ENCODE data around the gene RALGPS1. TPM values are rescaled to one million over a fixed set of nuclear protein-coding genes. Genes with fewer than 3 reads are reported as not detected.

RALGPS1 gene
- polyA plus RNA-seq, 4 donors, result 16.6 to 53.3 (median 26.8) TPM

GRCh38 chr9:127081250-127082185 lies 166.9 kb downstream of the RALGPS1 start:
- FAIRE-seq (no peak), DNase-seq (no peak)
- Histone ChIP-seq H3K4me3 (ENCODE audit: low read depth in 1 of 3, low read length in 3 of 3) (no peak overlapping the region), H3K9me3 (ENCODE audit: control insufficient read depth in 2 of 2, insufficient read depth in 1 of 2, low read depth in 1 of 2, low read length in 1 of 2) (no peaks in the 10 kb centered on the region), H3K27ac (ENCODE audit: low read depth in 1 of 3, low read length in 2 of 3) (no peak overlapping the region), H3K36me3 (ENCODE audit: control insufficient read depth in 3 of 3, insufficient read depth in 2 of 3, low read depth in 1 of 3, low read length in 3 of 3) (peaks cover 0 to 42% (median 14%) of the 10 kb centered on the region in 3 donors), H3K27me3 (ENCODE audit: control insufficient read depth in 3 of 3, insufficient read depth in 3 of 3, low read length in 3 of 3) (no peaks in the 10 kb centered on the region), H3K4me1 (ENCODE audit: control insufficient read depth in 3 of 3, insufficient read depth in 2 of 3, low read depth in 1 of 3, low read length in 2 of 3) (peaks cover 0 to 4% (median 0%) of the 10 kb centered on the region in 3 donors)
- WGBS, 3 donors, result 89 to 98% (median 91%) methylated on average over 8 of the region's 8 CpGs

- H3K4me1 ChIP-seq (ENCODE audit: control insufficient read depth in 3 of 3, insufficient read depth in 2 of 3, low read depth in 1 of 3, low read length in 2 of 3), result no peaks in the 10 kb centered on the region
- DNase-seq (no peak), FAIRE-seq (no peak)
- WGBS, 3 donors, result 86 to 91% (median 91%) methylated on average over 5 of the region's 5 CpGs
- H3K9me3 ChIP-seq (ENCODE audit: control insufficient read depth in 2 of 2, insufficient read depth in 1 of 2, low read depth in 1 of 2, low read length in 1 of 2), result no peaks in the 10 kb centered on the region
- no peak overlapping the region for H3K4me3 ChIP-seq (ENCODE audit: low read depth in 1 of 3, low read length in 3 of 3)
- no peaks in the 10 kb centered on the region for H3K27me3 ChIP-seq (ENCODE audit: control insufficient read depth in 3 of 3, insufficient read depth in 3 of 3, low read length in 3 of 3)
- H3K27ac ChIP-seq (ENCODE audit: low read depth in 1 of 3, low read length in 2 of 3), result no peak overlapping the region
- H3K36me3 ChIP-seq (ENCODE audit: control insufficient read depth in 3 of 3, insufficient read depth in 2 of 3, low read depth in 1 of 3, low read length in 3 of 3), result peaks cover 2 to 45% (median 18%) of the 10 kb centered on the region in 3 donors
Observed at GRCh38 chr9:127083138-127083980, 168.8 kb downstream of the RALGPS1 start.

GRCh38 chr9:127084076-127085039 lies 169.8 kb downstream of the RALGPS1 start:
- Histone ChIP-seq H3K4me1 (ENCODE audit: control insufficient read depth in 3 of 3, insufficient read depth in 2 of 3, low read depth in 1 of 3, low read length in 2 of 3) (no peaks in the 10 kb centered on the region), H3K27ac (ENCODE audit: low read depth in 1 of 3, low read length in 2 of 3) (no peak overlapping the region), H3K9me3 (ENCODE audit: control insufficient read depth in 2 of 2, insufficient read depth in 1 of 2, low read depth in 1 of 2, low read length in 1 of 2) (no peaks in the 10 kb centered on the region), H3K36me3 (ENCODE audit: control insufficient read depth in 3 of 3, insufficient read depth in 2 of 3, low read depth in 1 of 3, low read length in 3 of 3) (peaks cover 2 to 52% (median 18%) of the 10 kb centered on the region in 3 donors), H3K4me3 (ENCODE audit: low read depth in 1 of 3, low read length in 3 of 3) (no peak overlapping the region), H3K27me3 (ENCODE audit: control insufficient read depth in 3 of 3, insufficient read depth in 3 of 3, low read length in 3 of 3) (no peaks in the 10 kb centered on the region)
- WGBS, 3 donors, result 87 to 93% (median 88%) methylated on average over 11 to 12 of the region's 12 CpGs
- DNase-seq, result no peak
- FAIRE-seq, result no peak

- DNase-seq (no peak), FAIRE-seq (no peak)
- no peak overlapping the region for H3K27ac ChIP-seq (ENCODE audit: low read depth in 1 of 3, low read length in 2 of 3)
- no peaks in the 10 kb centered on the region for H3K27me3 ChIP-seq (ENCODE audit: control insufficient read depth in 3 of 3, insufficient read depth in 3 of 3, low read length in 3 of 3)
- H3K4me1 ChIP-seq (ENCODE audit: control insufficient read depth in 3 of 3, insufficient read depth in 2 of 3, low read depth in 1 of 3, low read length in 2 of 3), result no peaks in the 10 kb centered on the region
- peaks cover 2 to 60% (median 19%) of the 10 kb centered on the region in 3 donors for H3K36me3 ChIP-seq (ENCODE audit: control insufficient read depth in 3 of 3, insufficient read depth in 2 of 3, low read depth in 1 of 3, low read length in 3 of 3)
- H3K9me3 ChIP-seq (ENCODE audit: control insufficient read depth in 2 of 2, insufficient read depth in 1 of 2, low read depth in 1 of 2, low read length in 1 of 2), result no peaks in the 10 kb centered on the region
- WGBS, 3 donors, result 93 to 98% (median 97%) methylated on average over 2 of the region's 2 CpGs
- H3K4me3 ChIP-seq (ENCODE audit: low read depth in 1 of 3, low read length in 3 of 3), result no peak overlapping the region
Observed at GRCh38 chr9:127085186-127085585, 170.6 kb downstream of the RALGPS1 start.

- FAIRE-seq (no peak), DNase-seq (no peak)
- H3K27me3 ChIP-seq (ENCODE audit: control insufficient read depth in 3 of 3, insufficient read depth in 3 of 3, low read length in 3 of 3), result no peaks in the 10 kb centered on the region
- H3K36me3 ChIP-seq (ENCODE audit: control insufficient read depth in 3 of 3, insufficient read depth in 2 of 3, low read depth in 1 of 3, low read length in 3 of 3), result peaks cover 2 to 65% (median 23%) of the 10 kb centered on the region in 3 donors
- no peaks in the 10 kb centered on the region for H3K4me1 ChIP-seq (ENCODE audit: control insufficient read depth in 3 of 3, insufficient read depth in 2 of 3, low read depth in 1 of 3, low read length in 2 of 3)
- no peaks in the 10 kb centered on the region for H3K9me3 ChIP-seq (ENCODE audit: control insufficient read depth in 2 of 2, insufficient read depth in 1 of 2, low read depth in 1 of 2, low read length in 1 of 2)
- 93 to 98% (median 94%) methylated on average over 4 of the region's 4 CpGs for WGBS, 3 donors
- no peak overlapping the region for H3K27ac ChIP-seq (ENCODE audit: low read depth in 1 of 3, low read length in 2 of 3)
- no peak overlapping the region for H3K4me3 ChIP-seq (ENCODE audit: low read depth in 1 of 3, low read length in 3 of 3)
Observed at GRCh38 chr9:127086771-127087170, 172.2 kb downstream of the RALGPS1 start.

- 95 to 96% (median 95%) methylated on average over 6 of the region's 6 CpGs for WGBS, 3 donors
- Histone ChIP-seq H3K27ac (ENCODE audit: low read depth in 1 of 3, low read length in 2 of 3) (no peak overlapping the region), H3K9me3 (ENCODE audit: control insufficient read depth in 2 of 2, insufficient read depth in 1 of 2, low read depth in 1 of 2, low read length in 1 of 2) (no peaks in the 10 kb centered on the region), H3K36me3 (ENCODE audit: control insufficient read depth in 3 of 3, insufficient read depth in 2 of 3, low read depth in 1 of 3, low read length in 3 of 3) (peaks cover 2 to 64% (median 19%) of the 10 kb centered on the region in 3 donors), H3K4me3 (ENCODE audit: low read depth in 1 of 3, low read length in 3 of 3) (no peak overlapping the region), H3K4me1 (ENCODE audit: control insufficient read depth in 3 of 3, insufficient read depth in 2 of 3, low read depth in 1 of 3, low read length in 2 of 3) (no peaks in the 10 kb centered on the region), H3K27me3 (ENCODE audit: control insufficient read depth in 3 of 3, insufficient read depth in 3 of 3, low read length in 3 of 3) (no peaks in the 10 kb centered on the region)
- DNase-seq (no peak), FAIRE-seq (no peak)
Observed at GRCh38 chr9:127087411-127087810, 172.8 kb downstream of the RALGPS1 start.

- no peaks in the 10 kb centered on the region for H3K27me3 ChIP-seq (ENCODE audit: control insufficient read depth in 3 of 3, insufficient read depth in 3 of 3, low read length in 3 of 3)
- H3K4me1 ChIP-seq (ENCODE audit: control insufficient read depth in 3 of 3, insufficient read depth in 2 of 3, low read depth in 1 of 3, low read length in 2 of 3), result no peaks in the 10 kb centered on the region
- WGBS, 3 donors, result 91 to 96% (median 94%) methylated on average over 8 of the region's 8 CpGs
- H3K4me3 ChIP-seq (ENCODE audit: low read depth in 1 of 3, low read length in 3 of 3), result no peak overlapping the region
- H3K9me3 ChIP-seq (ENCODE audit: control insufficient read depth in 2 of 2, insufficient read depth in 1 of 2, low read depth in 1 of 2, low read length in 1 of 2), result no peaks in the 10 kb centered on the region
- no peak for DNase-seq
- peaks cover 2 to 67% (median 17%) of the 10 kb centered on the region in 3 donors for H3K36me3 ChIP-seq (ENCODE audit: control insufficient read depth in 3 of 3, insufficient read depth in 2 of 3, low read depth in 1 of 3, low read length in 3 of 3)
- H3K27ac ChIP-seq (ENCODE audit: low read depth in 1 of 3, low read length in 2 of 3), result no peak overlapping the region
- no peak for FAIRE-seq
Observed at GRCh38 chr9:127087836-127088235, 173.3 kb downstream of the RALGPS1 start.
